Activated CD4-positive, CD25-positive, alpha-beta regulatory T cell (primary cell): Measurements from ENCODE around the gene GGT7.
"Not testable (repeated sequence)": the region's sequence is repeated elsewhere in the genome, so short reads cannot be mapped to it uniquely, and the experiment has no call there.

Experiments
- DNase-seq, 4 experiments: peaks; one replicate each; lab custom pipeline; 2025; lab: John Stamatoyannopoulos, UW

Gene GGT7

GRCh38 chr20:34843421-34843820 lies 29.2 kb downstream of the GGT7 start:
- DNase-seq, result no peak

GRCh38 chr20:34842143-34842542 lies 30.5 kb downstream of the GGT7 start:
- DNase-seq, result no peak

GRCh38 chr20:34834459-34834893 lies 38.2 kb downstream of the GGT7 start:
- DNase-seq, result no peak

GRCh38 chr20:34831936-34832335 lies 40.7 kb downstream of the GGT7 start:
- DNase-seq, result no peak

- no peak for DNase-seq
Observed at GRCh38 chr20:34829191-34829590, 43.5 kb downstream of the GGT7 start.

- DNase-seq, result peak; percentile 71 to 79 (median 78)
Observed at GRCh38 chr20:34825530-34826362, 46.9 kb downstream of the GGT7 start, which contains the start of gene NCOA6. Gene NCOA6, minus strand, starts transcription at chr20:34825651. Its CDS starts 43,296 bp downstream, at chr20:34782355.

- peak; percentile 31 to 58 (median 44) for DNase-seq
Observed at GRCh38 chr20:34824806-34825529, 47.7 kb downstream of the GGT7 start.

GRCh38 chr20:34824452-34824805 lies 48.2 kb downstream of the GGT7 start:
- DNase-seq, result peak; percentile 31 to 53 (median 38)

GRCh38 chr20:34824026-34824425 lies 48.6 kb downstream of the GGT7 start:
- no peak for DNase-seq

- DNase-seq, result no peak
Observed at GRCh38 chr20:34820805-34821578, 51.7 kb downstream of the GGT7 start.

- DNase-seq, result no peak
Observed at GRCh38 chr20:34817801-34818200, 54.9 kb downstream of the GGT7 start.

- no peak for DNase-seq
Observed at GRCh38 chr20:34817072-34817471, 55.6 kb downstream of the GGT7 start.

GRCh38 chr20:34815636-34816035 lies 57.0 kb downstream of the GGT7 start:
- no peak for DNase-seq

GRCh38 chr20:34808583-34808982 lies 64.1 kb downstream of the GGT7 start:
- no peak for DNase-seq

- DNase-seq, result not testable (repeated sequence)
Observed at GRCh38 chr20:34807944-34808465, 64.7 kb downstream of the GGT7 start.

GRCh38 chr20:34806255-34806654 lies 66.4 kb downstream of the GGT7 start:
- no peak for DNase-seq

GRCh38 chr20:34798871-34799270 lies 73.8 kb downstream of the GGT7 start:
- no peak for DNase-seq

GRCh38 chr20:34798328-34798727 lies 74.3 kb downstream of the GGT7 start:
- DNase-seq, result no peak

GRCh38 chr20:34797012-34797995 lies 75.4 kb downstream of the GGT7 start:
- no peak for DNase-seq
